GM21529 (cell line): ENCODE results near the gene SSH3.

Experiments
- ATAC-seq: cut with Tn5 transposase; IDR thresholded peaks from one replicate; pipeline ENCODE4 v1.9.1; 2021; ENCODE audit not compliant: unreplicated experiment

SSH3 gene

GRCh38 chr11:67345247-67345919, 42.1 kb downstream of the SSH3 start:
- ATAC-seq = no peak

- no peak for ATAC-seq
These were observed 42.8 kb downstream of the SSH3 start for GRCh38 chr11:67345920-67346819.

- ATAC-seq = no peak
These were observed 44.8 kb downstream of the SSH3 start for GRCh38 chr11:67347964-67348749.

- ATAC-seq = no peak
These were observed 45.7 kb downstream of the SSH3 start for GRCh38 chr11:67349036-67349435.

GRCh38 chr11:67349457-67349856, 46.1 kb downstream of the SSH3 start:
- no peak for ATAC-seq

- no peak for ATAC-seq
These were observed 46.7 kb downstream of the SSH3 start for GRCh38 chr11:67349928-67350465.

- no peak for ATAC-seq
These were observed 48.1 kb downstream of the SSH3 start for GRCh38 chr11:67351275-67352005.

- peak; percentile 9 for ATAC-seq
These were observed 49.4 kb downstream of the SSH3 start for GRCh38 chr11:67352546-67353316.

GRCh38 chr11:67353317-67354074, 50.2 kb downstream of the SSH3 start, which contains the start of gene POLD4:
TSS of gene POLD4 (minus strand) at chr11:67353546. CDS start at chr11:67353399, 147 bp downstream.
- peak; percentile 70 for ATAC-seq

- ATAC-seq = no peak
These were observed 51.0 kb downstream of the SSH3 start for GRCh38 chr11:67354075-67355022.

GRCh38 chr11:67355023-67355793, 51.9 kb downstream of the SSH3 start:
- ATAC-seq = no peak

- ATAC-seq = no peak
These were observed 52.6 kb downstream of the SSH3 start for GRCh38 chr11:67355794-67356386.

GRCh38 chr11:67356387-67356863, 53.1 kb downstream of the SSH3 start:
- ATAC-seq = no peak

GRCh38 chr11:67356864-67357561, 53.7 kb downstream of the SSH3 start:
- ATAC-seq = no peak

- no peak for ATAC-seq
These were observed 54.7 kb downstream of the SSH3 start for GRCh38 chr11:67357831-67358670.
